GM06990 (cell line): ENCODE measurements around the gene PDGFD.

Source experiments
- DNase-seq: peaks from one replicate; pipeline ENCODE4 v3.0.0-alpha.2; 2011; ENCODE audit not compliant: insufficient read length; ENCODE audit errors: extremely low read depth
- H3K27me3 ChIP-seq: replicated peaks from 2 replicates; pipeline ENCODE4 v1.6.0; 2011; ENCODE audit warnings: low read length; ENCODE audit not compliant: control insufficient read depth, insufficient read depth
- H3K36me3 ChIP-seq: 2 replicates; pipeline ENCODE4 v1.5.1; 2011; ENCODE audit warnings: low read length; ENCODE audit not compliant: control insufficient read depth, insufficient read depth
- H3K4me3 ChIP-seq: replicated peaks from 2 replicates; pipeline ENCODE4 v1.5.1; 2011; ENCODE audit warnings: low read depth, mild to moderate bottlenecking, control low read depth, low read length
- TF ChIP-seq, protein P1 (sequence below): IDR thresholded peaks from 2 replicates; pipeline ENCODE4 v1.5.1; 2011; ENCODE audit warnings: low read length, control low read depth, mild to moderate bottlenecking, inconsistent platforms; ENCODE audit not compliant: insufficient read depth, poor library complexity, severe bottlenecking

PDGFD gene

DNA sequence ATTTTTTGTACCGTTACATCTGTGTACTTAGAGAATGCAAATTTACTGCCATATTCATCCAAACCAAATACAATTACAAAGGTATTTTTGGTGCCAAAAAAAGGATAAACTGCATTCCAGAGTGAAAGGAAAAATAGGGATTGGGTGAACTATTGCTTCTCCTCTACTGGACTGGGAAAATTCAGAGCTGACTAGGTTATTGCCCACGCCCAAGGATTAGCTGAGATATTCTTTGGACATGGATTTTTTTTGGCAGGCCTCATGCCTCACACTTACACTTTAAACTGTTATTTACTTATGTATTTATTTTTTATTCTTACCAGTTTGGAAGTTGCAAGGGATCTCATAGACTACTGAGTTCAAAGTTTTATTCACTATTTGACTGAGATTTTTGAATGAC is 203.8 kb downstream of the PDGFD start:
- H3K4me3 ChIP-seq = no peak overlapping the region

DNA sequence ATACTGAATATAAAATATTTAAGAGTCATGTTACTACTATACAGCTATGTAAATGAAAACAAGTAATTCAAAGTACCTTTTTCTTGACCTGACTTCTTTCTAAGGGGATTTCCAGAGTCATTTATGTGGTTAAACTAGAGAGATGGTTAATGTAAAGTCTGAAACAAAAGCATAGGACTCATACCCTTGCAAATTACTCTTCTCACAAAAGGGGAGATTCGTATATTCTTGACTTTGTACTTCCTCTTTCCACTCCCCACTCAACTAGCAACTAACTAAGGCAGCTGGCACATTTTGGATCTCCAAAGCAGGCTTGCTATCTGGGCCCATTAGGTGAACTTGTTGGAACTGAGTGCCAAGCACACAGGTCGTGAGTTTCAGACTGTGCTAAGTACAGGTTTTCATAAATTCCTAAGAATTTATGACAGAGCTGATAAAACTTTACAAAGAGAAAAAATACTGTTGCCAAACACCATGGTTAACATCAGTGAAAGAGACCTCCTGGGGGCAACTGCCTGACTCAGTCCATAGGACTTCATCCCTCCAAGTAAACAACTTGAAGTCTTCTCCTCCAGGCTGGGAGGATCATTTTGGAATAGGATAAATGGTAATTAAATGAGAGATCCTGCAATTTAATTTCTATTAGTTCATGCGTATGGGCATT is 204.5 kb downstream of the PDGFD start:
- H3K4me3 ChIP-seq = no peak overlapping the region
- DNase-seq = peak; percentile 59
- no peaks in the 10 kb centered on the region for H3K27me3 ChIP-seq
- TF ChIP-seq, protein P1, sequence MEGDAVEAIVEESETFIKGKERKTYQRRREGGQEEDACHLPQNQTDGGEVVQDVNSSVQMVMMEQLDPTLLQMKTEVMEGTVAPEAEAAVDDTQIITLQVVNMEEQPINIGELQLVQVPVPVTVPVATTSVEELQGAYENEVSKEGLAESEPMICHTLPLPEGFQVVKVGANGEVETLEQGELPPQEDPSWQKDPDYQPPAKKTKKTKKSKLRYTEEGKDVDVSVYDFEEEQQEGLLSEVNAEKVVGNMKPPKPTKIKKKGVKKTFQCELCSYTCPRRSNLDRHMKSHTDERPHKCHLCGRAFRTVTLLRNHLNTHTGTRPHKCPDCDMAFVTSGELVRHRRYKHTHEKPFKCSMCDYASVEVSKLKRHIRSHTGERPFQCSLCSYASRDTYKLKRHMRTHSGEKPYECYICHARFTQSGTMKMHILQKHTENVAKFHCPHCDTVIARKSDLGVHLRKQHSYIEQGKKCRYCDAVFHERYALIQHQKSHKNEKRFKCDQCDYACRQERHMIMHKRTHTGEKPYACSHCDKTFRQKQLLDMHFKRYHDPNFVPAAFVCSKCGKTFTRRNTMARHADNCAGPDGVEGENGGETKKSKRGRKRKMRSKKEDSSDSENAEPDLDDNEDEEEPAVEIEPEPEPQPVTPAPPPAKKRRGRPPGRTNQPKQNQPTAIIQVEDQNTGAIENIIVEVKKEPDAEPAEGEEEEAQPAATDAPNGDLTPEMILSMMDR = no peak
- no peaks in the 10 kb centered on the region for H3K36me3 ChIP-seq

More for the DNA sequence above, 203.8 kb downstream of the PDGFD start:
- DNase-seq = no peak
- no peaks in the 10 kb centered on the region for H3K36me3 ChIP-seq
- H3K27me3 ChIP-seq = no peaks in the 10 kb centered on the region
- TF ChIP-seq, protein P1 = no peak

DNA sequence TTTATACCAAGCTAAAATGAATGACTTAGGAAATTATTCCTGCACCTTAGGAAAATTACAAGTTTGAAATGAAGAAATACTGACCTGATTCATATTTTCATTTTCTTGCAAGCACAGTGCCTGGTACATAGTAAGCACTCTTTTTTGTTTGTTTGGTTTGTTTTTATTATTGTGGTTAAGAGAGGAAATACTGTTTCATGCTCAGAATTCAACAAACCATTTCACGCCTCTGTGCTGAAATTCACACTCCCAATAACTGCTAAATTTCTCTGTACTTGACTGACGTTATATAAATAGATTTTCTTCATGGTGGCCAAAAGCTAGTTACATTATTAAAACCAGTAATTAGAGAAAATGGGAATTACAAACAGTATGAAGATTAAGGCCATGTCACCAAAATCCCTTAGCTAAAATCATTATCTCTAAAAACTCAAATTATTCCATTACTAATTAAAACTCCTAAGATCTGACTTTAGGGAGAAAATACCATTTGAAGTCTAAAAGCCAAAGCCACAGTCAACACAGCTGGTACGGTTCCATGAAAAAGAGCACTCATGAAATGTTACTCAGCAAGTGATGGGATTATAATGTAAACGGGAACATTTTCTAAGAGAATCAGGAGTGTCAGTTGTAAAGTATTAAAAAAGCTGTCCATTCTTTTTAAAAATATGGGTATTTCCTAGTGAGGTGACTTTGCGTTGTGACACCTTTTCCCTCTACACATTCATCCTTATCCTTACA is 205.3 kb downstream of the PDGFD start:
- Histone ChIP-seq H3K27me3 (no peaks in the 10 kb centered on the region), H3K36me3 (no peaks in the 10 kb centered on the region), H3K4me3 (no peak overlapping the region)
- DNase-seq = no peak
- TF ChIP-seq, protein P1 = no peak

DNA sequence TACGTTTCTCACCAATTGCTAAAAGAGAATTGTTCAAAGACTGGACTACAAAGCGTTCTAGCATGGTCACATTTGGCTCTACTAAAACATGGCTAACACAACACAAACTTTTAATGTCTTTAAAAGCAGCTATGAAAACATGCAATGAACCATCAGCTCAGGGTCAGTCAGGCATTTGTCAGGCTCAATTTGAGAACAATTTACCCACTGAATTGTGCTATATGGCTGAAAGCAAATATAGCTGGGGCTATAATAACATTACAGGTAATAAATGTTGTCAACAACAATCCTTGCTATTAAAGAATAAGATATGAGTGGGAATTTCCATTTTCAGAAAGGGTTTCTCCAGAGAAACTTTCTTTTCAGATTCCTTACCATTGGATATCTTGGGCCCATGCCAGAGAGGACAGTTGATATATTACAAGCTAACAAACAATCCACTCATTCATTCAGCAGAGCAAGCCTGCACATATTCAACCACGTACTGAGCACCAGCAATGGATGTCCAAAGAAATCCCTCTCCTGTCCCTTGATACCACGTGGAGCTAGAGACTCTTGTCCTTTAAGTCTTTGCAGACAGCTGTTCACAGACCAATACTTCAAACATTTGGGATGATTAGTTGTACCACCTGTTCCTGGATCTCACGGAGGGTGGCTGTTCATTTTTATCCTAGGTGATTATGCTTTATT is 210.0 kb downstream of the PDGFD start:
- Histone ChIP-seq H3K4me3 (no peak overlapping the region), H3K27me3 (no peaks in the 10 kb centered on the region), H3K36me3 (no peaks in the 10 kb centered on the region)
- TF ChIP-seq, protein P1 = no peak
- no peak for DNase-seq

DNA sequence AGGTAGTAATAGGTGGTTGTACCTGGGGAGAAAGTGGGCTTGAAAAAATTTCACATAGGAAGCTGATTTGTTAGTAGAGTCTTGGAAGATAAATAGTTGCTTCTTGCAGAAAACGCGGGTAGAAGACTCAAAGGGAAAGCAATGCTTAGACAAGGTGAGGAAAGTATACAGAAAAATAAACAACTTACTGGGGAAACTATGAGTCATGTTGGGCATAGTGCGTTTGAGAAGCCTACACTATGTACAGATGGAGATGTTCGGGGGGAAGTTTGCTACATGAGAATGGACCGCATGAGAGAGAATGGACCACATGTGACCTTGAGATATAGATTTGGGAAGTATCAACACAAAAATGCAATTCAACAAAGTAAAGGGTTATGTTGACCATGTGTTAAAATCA is 214.2 kb downstream of the PDGFD start:
- TF ChIP-seq, protein P1 = no peak
- H3K27me3 ChIP-seq = no peaks in the 10 kb centered on the region

More for the DNA sequence above, 214.2 kb downstream of the PDGFD start:
- no peak for DNase-seq
- Histone ChIP-seq H3K4me3 (no peak overlapping the region), H3K36me3 (no peaks in the 10 kb centered on the region)
